ENCODE results near the gene DYNLL1. TPM values are rescaled to one million over a fixed set of nuclear protein-coding genes. Genes with fewer than 3 reads are reported as not detected.
"Not testable (repeated sequence)": the region's sequence is repeated elsewhere in the genome, so short reads cannot be mapped to it uniquely, and the experiment has no call there.

Gene DYNLL1
- total RNA-seq, 1 experiment from 2014 or later: 340 TPM

GRCh38 chr12:120515496-120515895 lies 19.6 kb downstream of the DYNLL1 start:
- no peaks in the 10 kb centered on the region for H3K27me3 ChIP-seq (ENCODE audit: insufficient read depth, low read depth)
- H3K79me2 ChIP-seq (ENCODE audit: low read depth): no peaks in the 10 kb centered on the region
- no peaks in the 10 kb centered on the region for H3K9me2 ChIP-seq (ENCODE audit: insufficient read depth)
- no TSS peak for BruUV-seq (replicated peaks)
- CTCF ChIA-PET: no interaction called here
- no peak overlapping the region for H3K27ac ChIP-seq
- TF ChIP-seq EZH2 (IDR thresholded peaks at IDR 0.05; ENCODE audit: low read depth) (no peak), CTCF (conservative IDR thresholded peaks at IDR 0.05) (no peak)
- no peak overlapping the region for H3K4me3 ChIP-seq
- H4K20me1 ChIP-seq (ENCODE audit: insufficient read depth): no peaks in the 10 kb centered on the region
- DNase-seq: no peak
- no peaks in the 10 kb centered on the region for H3K9me3 ChIP-seq (ENCODE audit: insufficient read depth, low read depth)
- POLR2A ChIA-PET (ENCODE audit: unreplicated experiment): no interaction called here
- no peaks in the 10 kb centered on the region for H3F3A ChIP-seq (ENCODE audit: insufficient read depth, low read depth)
- H3K4me2 ChIP-seq: no peak overlapping the region
- intact Hi-C loops (cut with micrococcal nuclease; ENCODE audit: unreplicated experiment): no loop called here
- H3K36me3 ChIP-seq (ENCODE audit: low read depth): no peaks in the 10 kb centered on the region
- H2AFZ ChIP-seq: no peak overlapping the region
- H3K4me1 ChIP-seq (replicated peaks; ENCODE audit: insufficient read depth): no peaks in the 10 kb centered on the region

GRCh38 chr12:120519324-120519723 lies 23.4 kb downstream of the DYNLL1 start:
- H3K4me2 ChIP-seq; H3K36me3 ChIP-seq (ENCODE audit: low read depth); intact Hi-C loops (cut with micrococcal nuclease; ENCODE audit: unreplicated experiment); H3K79me2 ChIP-seq (ENCODE audit: low read depth); H3K9me2 ChIP-seq (ENCODE audit: insufficient read depth); H3K9me3 ChIP-seq (ENCODE audit: insufficient read depth, low read depth); H2AFZ ChIP-seq; CTCF ChIA-PET; H3K4me1 ChIP-seq (replicated peaks; ENCODE audit: insufficient read depth); H4K20me1 ChIP-seq (ENCODE audit: insufficient read depth); H3F3A ChIP-seq (ENCODE audit: insufficient read depth, low read depth); BruUV-seq (replicated peaks); DNase-seq; H3K4me3 ChIP-seq; H3K27ac ChIP-seq; H3K27me3 ChIP-seq (ENCODE audit: insufficient read depth, low read depth); POLR2A ChIA-PET (ENCODE audit: unreplicated experiment): not testable (repeated sequence)

GRCh38 chr12:120522568-120522967 lies 26.7 kb downstream of the DYNLL1 start:
- Histone ChIP-seq H3K9me2 (ENCODE audit: insufficient read depth) (no peaks in the 10 kb centered on the region), H3K27me3 (ENCODE audit: insufficient read depth, low read depth) (no peaks in the 10 kb centered on the region), H3K4me3 (no peak overlapping the region), H3K27ac (no peak overlapping the region), H2AFZ (no peak overlapping the region), H4K20me1 (ENCODE audit: insufficient read depth) (no peaks in the 10 kb centered on the region), H3K9me3 (ENCODE audit: insufficient read depth, low read depth) (no peaks in the 10 kb centered on the region), H3K79me2 (ENCODE audit: low read depth) (no peaks in the 10 kb centered on the region), H3K4me2 (no peak overlapping the region), H3K4me1 (replicated peaks; ENCODE audit: insufficient read depth) (peaks cover 8% of the 10 kb centered on the region), H3K36me3 (ENCODE audit: low read depth) (no peaks in the 10 kb centered on the region), H3F3A (ENCODE audit: insufficient read depth, low read depth) (peaks cover 14% of the 10 kb centered on the region; the same call in 1 of the 2 replicates)
- intact Hi-C loops (cut with micrococcal nuclease; ENCODE audit: unreplicated experiment): no loop called here
- DNase-seq: no peak
- TF ChIP-seq EZH2 (IDR thresholded peaks at IDR 0.05; ENCODE audit: low read depth) (no peak), CTCF (conservative IDR thresholded peaks at IDR 0.05) (no peak)
- ChIA-PET CTCF (no interaction called here), POLR2A (ENCODE audit: unreplicated experiment) (no interaction called here)
- no TSS peak for BruUV-seq (replicated peaks)

Data from PC-9 (cell line).